Subcutaneous adipose tissue (tissue), 4 donors: ENCODE data around the gene SORL1. TPM values are rescaled to one million over a fixed set of nuclear protein-coding genes. Genes with fewer than 3 reads are reported as not detected.

Experiments
- CTCF ChIP-seq: fragments of 450-650 bp; IDR thresholded peaks from one replicate; pipeline ENCODE4 v1.5.1; 2016; ENCODE audit warnings: low read depth, mild to moderate bottlenecking, control low read depth, antibody characterized with exemption, moderate library complexity
- total RNA-seq, 4 donors: library from RNA; depleted of rRNA; stranded (reverse); fragments of >200 nt; gene quantifications; one replicate each; pipeline ENCODE4 v1.1.0, GENCODE V29; 2016

SORL1 gene
- total RNA-seq, 4 donors from 2014 or later = 4.2 to 10.7 (median 6.6) TPM

- TF ChIP-seq CTCF = no peak
These were observed 37.8 kb upstream of the SORL1 start for GRCh38 chr11:121414141-121414913.

GRCh38 chr11:121415856-121416255, 36.3 kb upstream of the SORL1 start:
- TF ChIP-seq CTCF = no peak

- TF ChIP-seq CTCF = no peak
These were observed 35.0 kb upstream of the SORL1 start for GRCh38 chr11:121417055-121417551.

- no peak for TF ChIP-seq CTCF
These were observed 34.5 kb upstream of the SORL1 start for GRCh38 chr11:121417607-121418006.

GRCh38 chr11:121418625-121419114, 33.4 kb upstream of the SORL1 start:
- no peak for TF ChIP-seq CTCF

GRCh38 chr11:121419836-121420235, 32.3 kb upstream of the SORL1 start:
- no peak for TF ChIP-seq CTCF

GRCh38 chr11:121420398-121420797, 31.7 kb upstream of the SORL1 start:
- no peak for TF ChIP-seq CTCF
